Retinal pigment epithelial cell (primary cell): Measurements from ENCODE around the gene SRL.
"Not testable (repeated sequence)": the region's sequence is repeated elsewhere in the genome, so short reads cannot be mapped to it uniquely, and the experiment has no call there.

Source experiments
- DNase-seq: peaks from one replicate; pipeline ENCODE4 v3.0.0-alpha.2; 2010; ENCODE audit warnings: low read depth
- H3K4me3 ChIP-seq: 2 replicates; pipeline ENCODE4 v1.5.1; 2011; ENCODE audit warnings: mild to moderate bottlenecking, low read length, control low read depth, moderate library complexity
- CTCF ChIP-seq: conservative IDR thresholded peaks from 2 replicates; pipeline ENCODE4 v1.5.1; 2011; ENCODE audit warnings: low read depth, low read length, control low read depth, inconsistent platforms

Gene SRL

GRCh38 chr16:4261557-4262172 lies 19.8 kb upstream of the SRL start:
- TF ChIP-seq CTCF, result peak; percentile 58

GRCh38 chr16:4260360-4260759 lies 18.5 kb upstream of the SRL start:
- no peak for TF ChIP-seq CTCF
- no peak for DNase-seq
- H3K4me3 ChIP-seq, result no peak overlapping the region

More at GRCh38 chr16:4261557-4262172, 19.8 kb upstream of the SRL start:
- no peak overlapping the region for H3K4me3 ChIP-seq
- DNase-seq, result no peak

GRCh38 chr16:4257646-4258556 lies 16.0 kb upstream of the SRL start:
- no peak overlapping the region for H3K4me3 ChIP-seq
- no peak for TF ChIP-seq CTCF
- no peak for DNase-seq

- no peak for TF ChIP-seq CTCF
- peak overlapping the region; percentile 65 for H3K4me3 ChIP-seq
Observed at GRCh38 chr16:4253394-4254150, 11.7 kb upstream of the SRL start.

GRCh38 chr16:4253012-4253393 lies 11.1 kb upstream of the SRL start:
- not testable (repeated sequence) for DNase-seq
- peak overlapping the region; percentile 65 for H3K4me3 ChIP-seq

More at GRCh38 chr16:4253394-4254150, 11.7 kb upstream of the SRL start:
- peak; percentile 95 for DNase-seq

GRCh38 chr16:4249530-4250308 lies 7.8 kb upstream of the SRL start:
- no peak for DNase-seq
- TF ChIP-seq CTCF, result no peak

GRCh38 chr16:4247460-4247784 lies 5.5 kb upstream of the SRL start:
- no peak for TF ChIP-seq CTCF
- H3K4me3 ChIP-seq, result no peak overlapping the region
- DNase-seq, result no peak

More at GRCh38 chr16:4249530-4250308, 7.8 kb upstream of the SRL start:
- no peak overlapping the region for H3K4me3 ChIP-seq
